Endodermal cell (in vitro differentiated cells): ENCODE measurements around the gene PCSK6. TPM values are rescaled to one million over a fixed set of nuclear protein-coding genes. Genes with fewer than 3 reads are reported as not detected.

Experiments used
- DNase-seq: peaks from one replicate; pipeline ENCODE4 v3.0.0-alpha.2; 2017
- H3K27ac ChIP-seq: 2 replicates; pipeline ENCODE4 v1.5.1; 2013; ENCODE audit warnings: mild to moderate bottlenecking, low read depth, low read length, moderate library complexity
- H3K27me3 ChIP-seq: 2 replicates; pipeline ENCODE4 v1.6.1; 2013; ENCODE audit warnings: mild to moderate bottlenecking, low read length, moderate library complexity; ENCODE audit not compliant: insufficient read depth, control insufficient read depth, poor library complexity, severe bottlenecking
- H3K36me3 ChIP-seq: 2 replicates; pipeline ENCODE4 v1.7.0; 2013; ENCODE audit warnings: mild to moderate bottlenecking, low read length, moderate library complexity; ENCODE audit not compliant: control insufficient read depth, insufficient read depth
- H3K4me1 ChIP-seq: one replicate; pipeline ENCODE4 v1.7.0; 2013; ENCODE audit warnings: low read length; ENCODE audit not compliant: control insufficient read depth, insufficient read depth
- H3K4me3 ChIP-seq: 2 replicates; pipeline ENCODE4 v1.5.1; 2013; ENCODE audit warnings: mild to moderate bottlenecking, low read length, moderate library complexity
- H3K9ac ChIP-seq: 2 replicates; pipeline ENCODE4 v1.6.1; 2013; ENCODE audit warnings: mild to moderate bottlenecking, low read length, moderate library complexity; ENCODE audit not compliant: poor library complexity, severe bottlenecking; ENCODE audit errors: extremely low read depth
- H3K9me3 ChIP-seq: 2 replicates; pipeline ENCODE4 v1.6.1; 2013; ENCODE audit warnings: mild to moderate bottlenecking, low read length, moderate library complexity; ENCODE audit not compliant: control insufficient read depth
- H3K27ac Mint-ChIP-seq: 2 replicates; pipeline ENCODE4 v1.8.0; 2020; ENCODE audit warnings: mixed read lengths
- H3K27me3 Mint-ChIP-seq: 2 replicates; pipeline ENCODE4 v1.8.0; 2021; ENCODE audit warnings: mild to moderate bottlenecking, mixed read lengths; ENCODE audit not compliant: insufficient read depth
- H3K36me3 Mint-ChIP-seq: 2 replicates; pipeline ENCODE4 v1.8.0; 2020; ENCODE audit warnings: low read depth, mixed read lengths
- H3K4me1 Mint-ChIP-seq: 2 replicates; pipeline ENCODE4 v1.8.0; 2020; ENCODE audit warnings: mixed read lengths
- H3K4me3 Mint-ChIP-seq: 2 replicates; pipeline ENCODE4 v1.8.0; 2020; ENCODE audit warnings: mild to moderate bottlenecking, moderate library complexity, mixed read lengths
- H3K9me3 Mint-ChIP-seq: 2 replicates; pipeline ENCODE4 v1.8.0; 2020; ENCODE audit warnings: mild to moderate bottlenecking, mixed read lengths
- CTCF ChIP-seq: fragments of 200-600 bp; sonication (generic); conservative IDR thresholded peaks from 2 replicates; pipeline ENCODE4 v1.5.0; 2021; ENCODE audit warnings: antibody characterized with exemption, mild to moderate bottlenecking
- WGBS, 2 experiments: methylation state at CpG; one replicate each; pipeline versions ENCODE4 v1.1.5 to v1.1.7; 2013; ENCODE audit warnings: missing lambda C conversion rate in 2 of 2, mixed read lengths in 1 of 2; ENCODE audit not compliant: insufficient coverage in 1 of 2, insufficient read length in 1 of 2; 5-methylcytosine and 5-hydroxymethylcytosine counted together
- total RNA-seq, 2 donors: library from RNA; stranded (reverse); fragmentation: NEBNext Ultra II Directional in 1 of 2; extraction: Animal tissue kit (Norgen Biotek cat#: 25700) in 1 of 2; gene quantifications; 2 replicates in 1 of 2; 3 replicates in 1 of 2; pipeline ENCODE4 v1.2.1, GENCODE V29; 2021

Gene PCSK6
- total RNA-seq, 2 donors from 2014 or later: 6.6 to 9.8 TPM

DNA sequence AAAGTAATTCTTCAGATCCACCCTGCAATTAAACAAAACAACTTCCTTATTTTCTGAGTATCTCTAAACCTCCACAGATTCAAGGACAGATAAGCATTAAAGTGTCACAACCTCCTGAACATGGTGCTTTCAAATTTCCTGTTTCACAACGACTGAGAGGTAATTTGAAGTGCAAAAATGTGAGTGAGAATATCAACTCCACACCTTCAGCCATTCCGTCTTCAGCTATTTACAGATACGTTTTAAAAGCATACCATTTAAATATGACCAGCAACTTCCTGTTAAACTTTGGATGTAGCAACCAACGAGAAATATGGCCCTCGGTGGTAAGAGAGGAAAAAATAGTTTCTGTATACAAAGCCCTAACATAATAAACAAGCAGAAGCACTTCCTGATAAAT lies 32.1 kb upstream of the PCSK6 start:
- no peaks in the 10 kb centered on the region for H3K36me3 ChIP-seq
- WGBS, 2 experiments: 94 to 96% methylated on average over 2 to 5 of the region's 5 CpGs
- TF ChIP-seq CTCF: no peak
- Mint-ChIP-seq H3K36me3 (no peaks in the 10 kb centered on the region), H3K9me3 (peaks cover 17% of the 10 kb centered on the region), H3K27me3 (peaks cover 2% of the 10 kb centered on the region), H3K4me3 (no peak overlapping the region), H3K4me1 (peaks cover 3% of the 10 kb centered on the region), H3K27ac (no peak overlapping the region)
- H3K4me3 ChIP-seq: no peak overlapping the region
- peaks cover 18% of the 10 kb centered on the region for H3K9me3 ChIP-seq
- H3K27me3 ChIP-seq: no peaks in the 10 kb centered on the region
- no peak overlapping the region for H3K9ac ChIP-seq
- no peak for DNase-seq
- H3K27ac ChIP-seq: no peak overlapping the region
- H3K4me1 ChIP-seq: no peaks in the 10 kb centered on the region

DNA sequence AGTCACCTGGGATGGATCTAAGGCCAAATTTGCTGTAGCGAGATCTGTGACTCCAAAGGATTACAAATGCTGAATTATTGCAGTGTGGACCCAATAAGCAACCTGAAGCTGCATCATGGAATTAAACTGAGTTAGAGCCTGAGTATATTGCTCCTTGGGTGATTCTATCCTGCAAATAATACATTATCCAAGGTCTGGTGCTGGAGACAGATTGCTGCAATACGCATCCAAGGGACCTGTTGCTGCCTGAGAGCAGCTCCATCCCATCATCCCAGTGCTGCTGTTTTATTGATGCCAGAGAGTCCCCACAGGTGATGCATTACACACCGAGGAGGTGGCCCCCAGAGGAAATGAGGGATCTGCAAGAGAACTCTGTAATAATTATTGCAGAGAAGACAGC lies 31.6 kb upstream of the PCSK6 start:
- Histone ChIP-seq H3K4me3 (no peak overlapping the region), H3K9me3 (peaks cover 23% of the 10 kb centered on the region), H3K36me3 (no peaks in the 10 kb centered on the region), H3K9ac (no peak overlapping the region), H3K4me1 (no peaks in the 10 kb centered on the region), H3K27me3 (no peaks in the 10 kb centered on the region), H3K27ac (no peak overlapping the region)
- Mint-ChIP-seq H3K27me3 (peaks cover 2% of the 10 kb centered on the region), H3K36me3 (no peaks in the 10 kb centered on the region), H3K4me1 (peaks cover under 1% of the 10 kb centered on the region), H3K4me3 (no peak overlapping the region), H3K27ac (no peak overlapping the region), H3K9me3 (peaks cover 21% of the 10 kb centered on the region)
- 82 to 85% methylated on average over 2 to 3 of the region's 3 CpGs for WGBS, 2 experiments
- no peak for DNase-seq
- TF ChIP-seq CTCF: no peak

DNA sequence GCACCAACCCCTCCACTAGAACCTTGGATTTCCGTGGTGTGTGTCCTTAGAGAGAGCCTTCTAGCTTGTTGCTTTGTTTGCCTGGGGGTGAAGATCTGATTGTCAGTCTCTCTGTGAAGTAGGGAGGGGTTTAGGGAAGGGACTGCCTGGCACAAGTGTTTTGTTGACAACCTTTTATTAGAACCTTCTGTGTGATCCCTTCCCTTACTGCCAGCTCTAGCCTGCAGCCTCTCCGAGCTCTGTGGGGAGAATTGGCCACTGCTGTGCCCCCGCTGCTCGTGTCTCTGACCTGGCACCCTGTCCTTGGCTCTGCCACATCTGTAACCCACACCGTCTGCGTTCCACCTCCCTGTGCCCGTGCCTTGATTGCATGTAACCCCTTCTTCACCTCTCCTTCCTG lies 30.9 kb upstream of the PCSK6 start:
- H3K9me3 ChIP-seq: peaks cover 24% of the 10 kb centered on the region
- TF ChIP-seq CTCF: no peak
- H3K9ac ChIP-seq: no peak overlapping the region
- no peaks in the 10 kb centered on the region for H3K27me3 ChIP-seq
- H3K36me3 ChIP-seq: no peaks in the 10 kb centered on the region
- 90% methylated on average over 2 to 7 of the region's 7 CpGs for WGBS, 2 experiments
- H3K4me1 ChIP-seq: no peaks in the 10 kb centered on the region
- no peaks in the 10 kb centered on the region for H3K4me1 Mint-ChIP-seq
- H3K4me3 ChIP-seq: no peak overlapping the region
- H3K27me3 Mint-ChIP-seq: peaks cover 2% of the 10 kb centered on the region
- H3K36me3 Mint-ChIP-seq: no peaks in the 10 kb centered on the region
- H3K27ac Mint-ChIP-seq: no peak overlapping the region
- H3K4me3 Mint-ChIP-seq: no peak overlapping the region
- DNase-seq: no peak
- no peak overlapping the region for H3K27ac ChIP-seq
- H3K9me3 Mint-ChIP-seq: peaks cover 22% of the 10 kb centered on the region
